Activated naive CD4-positive, alpha-beta T cell treated with anti-CD3 and anti-CD28 coated beads, Interleukin-2, amount 50 U/mL, for 72 hours (primary cell): ENCODE data around the gene ADRA2A. TPM values are rescaled to one million over a fixed set of nuclear protein-coding genes. Genes with fewer than 3 reads are reported as not detected.

Experiments used
- ATAC-seq, 2 donors: fragments of 150-1000 bp; cut with Tn5 transposase; 2 replicates each; pipeline ENCODE4 v1.10.0; 2021; ENCODE audit warnings: mild to moderate bottlenecking in 2 of 2, moderate library complexity in 2 of 2
- DNase-seq, 2 donors: peaks; one replicate each; pipeline ENCODE4 v3.0.0; 2021 to 2022; ENCODE audit warnings: low spot score in 2 of 2
- H3K27ac Mint-ChIP-seq, 2 donors: one replicate each; pipeline ENCODE4 v1.8.0; 2022; ENCODE audit warnings: mild to moderate bottlenecking in 2 of 2, mixed read lengths in 2 of 2
- H3K36me3 Mint-ChIP-seq, 2 donors: one replicate each; pipeline ENCODE4 v1.8.0; 2022; ENCODE audit warnings: mixed read lengths in 2 of 2
- H3K9me3 Mint-ChIP-seq, 2 donors: one replicate each; pipeline ENCODE4 v1.8.0; 2022; ENCODE audit warnings: mixed read lengths in 2 of 2
- total RNA-seq, 2 donors: library from RNA; stranded (reverse); gene quantifications; one replicate each; pipeline ENCODE4 v1.2.3, GENCODE V29; 2022

ADRA2A gene
- total RNA-seq, 2 donors from 2014 or later = not detected

DNA sequence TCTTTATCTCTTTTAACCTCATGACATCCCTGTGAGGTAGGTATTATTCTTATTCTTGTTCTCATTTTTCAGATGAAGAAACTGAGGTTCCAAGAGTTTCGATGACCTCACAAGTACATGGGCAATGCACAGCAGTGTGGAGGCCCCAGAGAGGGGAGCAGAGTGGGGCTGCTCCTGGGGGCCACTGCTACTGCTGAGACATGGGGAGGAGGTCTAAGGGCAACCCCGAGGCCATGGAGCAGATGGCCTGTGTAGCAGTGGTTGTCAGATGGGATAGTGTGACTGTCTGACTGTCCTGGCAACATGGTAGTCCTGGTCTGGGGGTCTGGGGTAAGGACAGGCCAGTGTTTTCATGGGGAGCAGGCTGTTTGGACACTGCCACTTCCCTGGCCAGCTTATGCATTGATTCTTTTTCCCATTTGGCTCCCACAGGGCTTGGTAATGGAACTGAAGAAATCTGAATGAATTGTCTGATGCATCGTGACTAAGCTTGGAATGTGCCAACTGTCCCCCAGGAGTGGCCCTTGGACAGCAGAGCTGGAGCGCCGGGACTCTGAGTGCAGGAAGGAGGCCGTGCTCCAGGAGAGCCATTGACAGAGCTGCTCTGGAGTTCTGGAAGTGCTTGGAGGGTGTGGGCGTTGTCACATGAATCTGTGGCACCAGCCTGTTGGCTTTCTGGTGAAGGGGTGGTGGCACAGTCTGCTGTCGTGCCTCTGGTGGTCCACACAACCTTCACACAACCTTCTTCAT lies 40.9 kb downstream of the ADRA2A start:
- no peak overlapping the region for H3K27ac Mint-ChIP-seq
- no peaks in the 10 kb centered on the region for H3K36me3 Mint-ChIP-seq
- ATAC-seq = no peak
- DNase-seq = no peak
- peaks cover 0 to 8% of the 10 kb centered on the region in 2 donors for H3K9me3 Mint-ChIP-seq

DNA sequence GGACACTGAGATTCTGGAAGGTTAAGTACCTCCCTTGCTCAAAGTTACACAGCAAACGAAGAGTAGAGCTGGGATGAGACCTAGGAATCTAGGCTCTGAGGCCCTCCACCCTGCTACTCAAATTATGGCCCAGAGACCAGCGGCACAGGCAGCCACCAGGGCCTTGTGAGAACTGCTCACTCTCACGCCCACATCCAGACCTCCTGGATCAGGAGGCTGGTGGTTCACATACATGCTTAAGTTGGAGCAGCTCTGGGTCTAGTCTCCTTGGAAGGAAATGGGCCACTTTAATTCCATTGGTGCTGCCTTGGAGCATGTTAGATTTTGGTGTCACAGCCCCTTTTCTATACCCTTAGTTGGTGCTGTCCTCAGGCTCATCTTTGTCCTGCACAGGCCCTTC lies 41.9 kb downstream of the ADRA2A start:
- no peak overlapping the region for H3K27ac Mint-ChIP-seq
- ATAC-seq = no peak
- H3K36me3 Mint-ChIP-seq = no peaks in the 10 kb centered on the region
- peaks cover 0 to 8% of the 10 kb centered on the region in 2 donors for H3K9me3 Mint-ChIP-seq
- DNase-seq = no peak

- DNase-seq (no peak), ATAC-seq (no peak)
- Mint-ChIP-seq H3K9me3 (no peaks in the 10 kb centered on the region), H3K27ac (peak overlapping the region in 1 of 2 donors; percentile 51), H3K36me3 (no peaks in the 10 kb centered on the region)
Observed at GRCh38 chr10:111119637-111120036, 42.8 kb downstream of the ADRA2A start.

- H3K36me3 Mint-ChIP-seq = no peaks in the 10 kb centered on the region
- no peak overlapping the region for H3K27ac Mint-ChIP-seq
- no peak for DNase-seq
- H3K9me3 Mint-ChIP-seq = no peaks in the 10 kb centered on the region
- ATAC-seq = no peak
Observed at GRCh38 chr10:111122127-111122526, 45.3 kb downstream of the ADRA2A start.

DNA sequence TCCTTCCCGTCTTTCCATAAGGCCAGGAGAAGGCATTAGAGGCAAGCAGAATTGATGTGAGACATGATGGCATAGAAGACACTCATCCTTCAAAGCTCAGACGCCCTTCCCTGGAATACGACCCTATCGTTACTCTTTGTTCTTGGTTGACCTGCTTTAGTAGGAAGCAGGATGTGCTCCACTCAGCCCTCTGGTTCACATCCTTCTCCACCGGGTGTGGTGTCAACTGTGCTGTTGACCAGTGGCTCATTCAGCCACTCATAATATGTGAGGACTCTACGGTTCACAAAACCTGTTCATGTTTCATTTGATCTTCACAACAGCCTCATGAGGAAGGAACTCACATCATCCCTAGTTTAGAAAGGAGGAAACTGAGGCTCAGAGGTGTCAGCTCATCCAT lies 47.1 kb downstream of the ADRA2A start:
- Mint-ChIP-seq H3K36me3 (no peaks in the 10 kb centered on the region), H3K9me3 (no peaks in the 10 kb centered on the region), H3K27ac (no peak overlapping the region)
- ATAC-seq = no peak
- no peak for DNase-seq

DNA sequence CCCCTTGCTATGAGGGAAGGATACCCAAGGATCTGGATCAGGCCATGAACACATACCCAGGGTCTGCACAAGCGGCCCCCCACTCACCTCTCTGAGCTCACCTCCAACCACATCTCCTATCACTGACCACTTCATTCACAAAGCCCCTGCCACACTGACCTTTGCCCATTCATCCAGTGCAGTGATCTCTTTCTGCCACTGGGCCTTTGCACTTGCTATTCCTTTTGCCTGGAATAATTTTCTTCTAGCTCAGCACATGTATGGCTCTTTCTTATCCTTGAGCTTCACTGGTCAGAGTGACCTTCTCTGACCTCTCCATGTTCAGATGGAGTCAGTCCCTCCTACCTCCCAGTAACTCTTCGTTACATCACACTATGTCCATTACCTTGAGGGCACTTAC lies 48.3 kb downstream of the ADRA2A start:
- ATAC-seq = no peak

DNA sequence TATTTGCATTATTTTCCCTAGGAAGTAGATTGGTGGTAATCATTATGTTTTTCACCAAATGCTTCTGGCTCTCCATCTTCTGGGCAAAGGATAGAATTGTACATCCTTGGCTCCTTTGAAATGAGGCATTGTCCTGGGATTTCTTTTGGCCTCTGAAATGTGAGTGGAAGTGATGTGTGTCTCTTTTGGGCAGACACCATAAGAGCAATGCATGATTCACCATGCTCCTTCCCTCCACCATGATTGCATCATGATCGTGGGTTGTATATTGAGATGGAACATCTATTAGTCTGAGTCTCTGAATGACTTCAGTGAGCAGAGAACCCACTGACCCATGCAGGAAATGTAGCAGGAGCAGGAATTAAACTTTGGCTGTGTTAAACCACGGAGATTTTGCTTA lies 49.2 kb downstream of the ADRA2A start:
- Mint-ChIP-seq H3K27ac (no peak overlapping the region), H3K36me3 (no peaks in the 10 kb centered on the region), H3K9me3 (no peaks in the 10 kb centered on the region)
- no peak for ATAC-seq
- DNase-seq = no peak

More for the DNA sequence above, 48.3 kb downstream of the ADRA2A start:
- Mint-ChIP-seq H3K36me3 (no peaks in the 10 kb centered on the region), H3K27ac (no peak overlapping the region), H3K9me3 (no peaks in the 10 kb centered on the region)
- no peak for DNase-seq

DNA sequence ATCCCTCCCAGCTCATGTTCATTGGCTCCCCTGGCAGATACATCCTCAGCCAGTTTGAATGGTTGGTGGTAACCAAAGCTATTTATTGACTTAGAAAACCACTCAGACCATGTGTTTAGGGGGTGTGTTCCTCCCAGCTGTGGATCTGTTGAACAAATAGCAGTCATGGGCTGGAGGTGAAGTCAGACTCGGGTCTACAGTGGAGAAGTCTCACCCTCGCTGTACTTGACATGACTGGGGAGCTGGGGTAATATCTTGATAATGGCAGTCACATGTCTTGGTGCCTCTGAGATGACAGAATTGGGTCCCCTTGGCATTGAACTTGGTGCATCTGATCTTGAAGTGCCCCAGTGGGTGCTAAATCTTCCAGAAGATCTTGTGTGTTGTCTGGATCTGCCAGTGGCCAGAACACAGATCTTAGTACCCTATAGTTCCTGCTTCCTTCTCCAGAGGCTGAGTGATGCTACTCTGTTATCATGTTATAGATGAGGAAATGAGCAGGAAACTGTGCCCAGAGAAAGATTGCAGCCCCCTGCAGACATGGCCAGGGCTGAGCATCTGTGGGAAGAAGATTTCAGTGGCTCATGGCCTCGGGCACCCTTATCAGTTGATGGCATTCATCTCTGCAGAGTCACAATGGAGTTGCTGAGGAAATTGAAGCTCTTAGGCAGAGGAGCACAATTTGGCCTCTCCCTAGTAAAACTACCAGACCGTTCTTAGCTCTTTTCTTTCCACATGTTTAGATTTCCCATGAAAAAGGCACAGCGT lies 50.4 kb downstream of the ADRA2A start:
- no peaks in the 10 kb centered on the region for H3K9me3 Mint-ChIP-seq
- no peaks in the 10 kb centered on the region for H3K36me3 Mint-ChIP-seq
- ATAC-seq (no peak), DNase-seq (no peak)
- no peak overlapping the region for H3K27ac Mint-ChIP-seq

GRCh38 chr10:111128331-111129180 lies 51.7 kb downstream of the ADRA2A start:
- DNase-seq = no peak
- no peak overlapping the region for H3K27ac Mint-ChIP-seq
- H3K9me3 Mint-ChIP-seq = no peaks in the 10 kb centered on the region
- no peak for ATAC-seq
- H3K36me3 Mint-ChIP-seq = no peaks in the 10 kb centered on the region

GRCh38 chr10:111129363-111129762 lies 52.5 kb downstream of the ADRA2A start:
- DNase-seq (no peak), ATAC-seq (no peak)
- Mint-ChIP-seq H3K36me3 (no peaks in the 10 kb centered on the region), H3K9me3 (no peaks in the 10 kb centered on the region), H3K27ac (no peak overlapping the region)

- Mint-ChIP-seq H3K9me3 (no peaks in the 10 kb centered on the region), H3K36me3 (no peaks in the 10 kb centered on the region), H3K27ac (no peak overlapping the region)
- DNase-seq (no peak), ATAC-seq (no peak)
Observed at GRCh38 chr10:111130471-111130870, 53.6 kb downstream of the ADRA2A start.

Other genes starting within 250 kb of the ADRA2A start
- gene PDCD4, start 205.1 kb upstream of the ADRA2A start, total RNA-seq = 100 to 1,000 TPM in 1 of 2 donors, 10 to 100 TPM in 1; 94.9 to 159 TPM
- gene BBIP1, start 157.8 kb upstream of the ADRA2A start, total RNA-seq = 10 to 100 TPM; 32.1 to 51.8 TPM
- 10 to 100 TPM; 33.7 to 35.9 TPM for gene SHOC2, start 157.4 kb upstream of the ADRA2A start, total RNA-seq